T-cell (primary cell): ENCODE results near the gene PDZRN3. TPM values are rescaled to one million over a fixed set of nuclear protein-coding genes. Genes with fewer than 3 reads are reported as not detected.

Source experiments
- ATAC-seq, 4 experiments: fragments of 200-7000 bp in 3 of 4; fragments of 150-1000 bp in 1 of 4; cut with Tn5 transposase; replicated peaks in 1 of 4; 1 replicate in 3 of 4; 2 replicates in 1 of 4; pipeline ENCODE4 v1.10.0; 2021; ENCODE audit warnings: moderate library complexity in 3 of 4, mild to moderate bottlenecking in 2 of 4, moderate number of reproducible peaks in 1 of 4
- CTCF ChIA-PET, 2 donors: fragments of 300-600 bp; sonication (Branson Sonifier 250); formaldehyde crosslinking; loops; one replicate each; lab custom pipeline; 2022; ENCODE audit warnings: antibody characterized with exemption in 2 of 2; lab: Charles Lee
- POLR2A ChIA-PET, 2 donors: fragments of 300-600 bp; sonication (Branson Sonifier 250); formaldehyde crosslinking; loops; one replicate each; lab custom pipeline; 2022; ENCODE audit warnings: antibody characterized with exemption in 2 of 2; lab: Charles Lee
- DNase-seq, 35 experiments: peaks; one replicate each; pipeline versions ENCODE4 v3.0.0 to v3.0.0-alpha.2; 2013 to 2023
- H3K27ac ChIP-seq: one replicate; pipeline ENCODE4 v1.5.1; 2013; ENCODE audit warnings: low read length
- H3K27me3 ChIP-seq, 2 experiments: replicated peaks in 1 of 2; 1 replicate in 1 of 2; 2 replicates in 1 of 2; pipeline versions ENCODE4 v1.6.1 to v1.7.0; 2013; ENCODE audit warnings: low read length in 1 of 2, mixed read lengths in 1 of 2; ENCODE audit not compliant: control insufficient read depth in 2 of 2, insufficient read depth in 2 of 2; ENCODE audit errors: extremely low read depth in 1 of 2
- H3K36me3 ChIP-seq, 2 donors: 1 replicate in 1 of 2; 2 replicates in 1 of 2; pipeline versions ENCODE4 v1.6.1 to v1.7.0; 2013; ENCODE audit warnings: low read length in 1 of 2; ENCODE audit not compliant: control insufficient read depth in 2 of 2, insufficient read depth in 1 of 2; ENCODE audit errors: extremely low read depth in 1 of 2
- H3K4me1 ChIP-seq, 2 experiments: 1 replicate in 1 of 2; 2 replicates in 1 of 2; pipeline versions ENCODE4 v1.6.1 to v1.7.0; 2013; ENCODE audit warnings: low read length in 2 of 2, mixed read lengths in 1 of 2; ENCODE audit not compliant: insufficient read depth in 2 of 2, control insufficient read depth in 1 of 2; ENCODE audit errors: extremely low read depth in 1 of 2
- H3K4me3 ChIP-seq, 2 donors: 1 replicate in 1 of 2; 2 replicates in 1 of 2; pipeline versions ENCODE4 v1.5.1 to v1.7.0; 2013; ENCODE audit warnings: mild to moderate bottlenecking in 2 of 2, low read length in 1 of 2, moderate library complexity in 1 of 2; ENCODE audit not compliant: control insufficient read depth in 1 of 2; ENCODE audit errors: extremely low read depth in 1 of 2
- H3K9me3 ChIP-seq: 2 replicates; pipeline ENCODE4 v1.7.0; 2013
- H3K27ac Mint-ChIP-seq, 2 donors: one replicate each; pipeline ENCODE4 v1.8.0; 2020 to 2021; ENCODE audit warnings: mild to moderate bottlenecking in 2 of 2, mixed read lengths in 2 of 2
- H3K27me3 Mint-ChIP-seq, 2 donors: one replicate each; pipeline ENCODE4 v1.8.0; 2021 to 2022; ENCODE audit warnings: mixed read lengths in 2 of 2
- H3K36me3 Mint-ChIP-seq: one replicate; pipeline ENCODE4 v1.8.0; 2021; ENCODE audit warnings: mixed read lengths
- H3K4me1 Mint-ChIP-seq, 3 donors: one replicate each; pipeline ENCODE4 v1.8.0; 2020 to 2022; ENCODE audit warnings: mixed read lengths in 3 of 3, mild to moderate bottlenecking in 1 of 3
- H3K4me3 Mint-ChIP-seq, 3 donors: one replicate each; pipeline ENCODE4 v1.8.0; 2020 to 2022; ENCODE audit warnings: mild to moderate bottlenecking in 3 of 3, mixed read lengths in 3 of 3, moderate library complexity in 3 of 3
- H3K9me3 Mint-ChIP-seq, 3 donors: one replicate each; pipeline ENCODE4 v1.8.0; 2020 to 2022; ENCODE audit warnings: mixed read lengths in 3 of 3
- WGBS: methylation state at CpG from one replicate; pipeline ENCODE4 v1.1.5; 2013; ENCODE audit warnings: missing lambda C conversion rate; ENCODE audit not compliant: insufficient coverage; 5-methylcytosine and 5-hydroxymethylcytosine counted together
- total RNA-seq, 35 experiments: library from RNA in 6 of 35; stranded (reverse) in 6 of 35; fragments of 120-200 nt in 1 of 35; gene quantifications; one replicate each; pipeline versions ENCODE4 v1.2.1 to v1.2.4 and lab custom pipeline; 2013 to 2026

Gene PDZRN3
- total RNA-seq, 5 donors from 2014 or later (not counting 1 experiment from before 2014, with no cell fraction given): 0.16 to 0.73 (median 0.18) TPM; not detected in 2

GRCh38 chr3:73419942-73420341, 204.8 kb downstream of the PDZRN3 start:
- no peaks in the 10 kb centered on the region for H3K27me3 ChIP-seq
- H3K27ac ChIP-seq: no peak overlapping the region
- ChIA-PET CTCF (no interaction called here), POLR2A (no interaction called here)
- no peaks in the 10 kb centered on the region for H3K4me1 Mint-ChIP-seq
- H3K9me3 ChIP-seq: no peaks in the 10 kb centered on the region
- ATAC-seq (no peak), DNase-seq (no peak)
- no peak overlapping the region for H3K4me3 Mint-ChIP-seq
- no peak overlapping the region for H3K4me3 ChIP-seq
- peaks cover 0 to 16% of the 10 kb centered on the region in 2 donors for H3K27me3 Mint-ChIP-seq
- H3K36me3 Mint-ChIP-seq: no peaks in the 10 kb centered on the region
- no peak overlapping the region for H3K27ac Mint-ChIP-seq
- no peaks in the 10 kb centered on the region for H3K4me1 ChIP-seq
- no peaks in the 10 kb centered on the region for H3K36me3 ChIP-seq
- 83% methylated on average over 1 of the region's 3 CpGs for WGBS
- no peaks in the 10 kb centered on the region for H3K9me3 Mint-ChIP-seq

- 73% methylated on average over 9 of the region's 14 CpGs for WGBS
- Histone ChIP-seq H3K4me3 (no peak overlapping the region), H3K9me3 (no peaks in the 10 kb centered on the region), H3K4me1 (no peaks in the 10 kb centered on the region), H3K27ac (no peak overlapping the region), H3K36me3 (no peaks in the 10 kb centered on the region), H3K27me3 (no peaks in the 10 kb centered on the region)
- Mint-ChIP-seq H3K27me3 (peaks cover 0 to 16% of the 10 kb centered on the region in 2 donors), H3K36me3 (no peaks in the 10 kb centered on the region), H3K9me3 (no peaks in the 10 kb centered on the region), H3K4me3 (no peak overlapping the region), H3K4me1 (no peaks in the 10 kb centered on the region), H3K27ac (no peak overlapping the region)
- POLR2A ChIA-PET: no interaction called here
- CTCF ChIA-PET: no interaction called here
- DNase-seq: no peak
- ATAC-seq: no peak
These were observed 205.4 kb downstream of the PDZRN3 start for GRCh38 chr3:73419179-73419803.

GRCh38 chr3:73418681-73419080, 206.1 kb downstream of the PDZRN3 start:
- Mint-ChIP-seq H3K36me3 (no peaks in the 10 kb centered on the region), H3K27ac (no peak overlapping the region), H3K27me3 (peaks cover 0 to 16% of the 10 kb centered on the region in 2 donors), H3K9me3 (no peaks in the 10 kb centered on the region), H3K4me3 (no peak overlapping the region), H3K4me1 (no peaks in the 10 kb centered on the region)
- Histone ChIP-seq H3K36me3 (no peaks in the 10 kb centered on the region), H3K4me3 (no peak overlapping the region), H3K9me3 (no peaks in the 10 kb centered on the region), H3K4me1 (no peaks in the 10 kb centered on the region), H3K27me3 (no peaks in the 10 kb centered on the region), H3K27ac (no peak overlapping the region)
- no peak for DNase-seq
- 73% methylated on average over 2 of the region's 4 CpGs for WGBS
- ChIA-PET POLR2A (no interaction called here), CTCF (no interaction called here)
- ATAC-seq: no peak

GRCh38 chr3:73415118-73415517, 209.6 kb downstream of the PDZRN3 start:
- no peak overlapping the region for H3K27ac Mint-ChIP-seq
- H3K4me3 Mint-ChIP-seq: no peak overlapping the region
- ChIA-PET CTCF (no interaction called here), POLR2A (no interaction called here)
- H3K36me3 Mint-ChIP-seq: no peaks in the 10 kb centered on the region
- H3K36me3 ChIP-seq: no peaks in the 10 kb centered on the region
- ATAC-seq (no peak), DNase-seq (no peak)
- no peak overlapping the region for H3K4me3 ChIP-seq
- WGBS: 29% methylated on average over 1 of the region's 2 CpGs
- H3K27me3 ChIP-seq: no peaks in the 10 kb centered on the region
- peaks cover 0 to 12% of the 10 kb centered on the region in 2 donors for H3K27me3 Mint-ChIP-seq
- no peaks in the 10 kb centered on the region for H3K9me3 ChIP-seq
- H3K4me1 Mint-ChIP-seq: no peaks in the 10 kb centered on the region
- no peak overlapping the region for H3K27ac ChIP-seq
- H3K4me1 ChIP-seq: no peaks in the 10 kb centered on the region
- no peaks in the 10 kb centered on the region for H3K9me3 Mint-ChIP-seq

- ChIA-PET POLR2A (no interaction called here), CTCF (no interaction called here)
- Histone ChIP-seq H3K27me3 (no peaks in the 10 kb centered on the region), H3K9me3 (no peaks in the 10 kb centered on the region), H3K4me1 (no peaks in the 10 kb centered on the region), H3K27ac (no peak overlapping the region), H3K36me3 (no peaks in the 10 kb centered on the region), H3K4me3 (no peak overlapping the region)
- no peak overlapping the region for H3K27ac Mint-ChIP-seq
- no peak overlapping the region for H3K4me3 Mint-ChIP-seq
- peaks cover 0 to 10% of the 10 kb centered on the region in 2 donors for H3K27me3 Mint-ChIP-seq
- ATAC-seq (no peak), DNase-seq (no peak)
- no peaks in the 10 kb centered on the region for H3K9me3 Mint-ChIP-seq
- no peaks in the 10 kb centered on the region for H3K4me1 Mint-ChIP-seq
- 87% methylated on average over 8 of the region's 9 CpGs for WGBS
- no peaks in the 10 kb centered on the region for H3K36me3 Mint-ChIP-seq
These were observed 211.1 kb downstream of the PDZRN3 start for GRCh38 chr3:73413619-73414018.

- CTCF ChIA-PET: no interaction called here
- H3K27ac ChIP-seq: no peak overlapping the region
- H3K9me3 ChIP-seq: no peaks in the 10 kb centered on the region
- no peaks in the 10 kb centered on the region for H3K4me1 ChIP-seq
- Mint-ChIP-seq H3K36me3 (no peaks in the 10 kb centered on the region), H3K4me1 (no peaks in the 10 kb centered on the region), H3K27me3 (peaks cover 0 to 6% of the 10 kb centered on the region in 2 donors), H3K27ac (no peak overlapping the region), H3K9me3 (no peaks in the 10 kb centered on the region), H3K4me3 (no peak overlapping the region)
- ATAC-seq (no peak), DNase-seq (no peak)
- H3K27me3 ChIP-seq: no peaks in the 10 kb centered on the region
- 67% methylated on average over 1 of the region's 5 CpGs for WGBS
- POLR2A ChIA-PET: no interaction called here
- H3K4me3 ChIP-seq: no peak overlapping the region
- no peaks in the 10 kb centered on the region for H3K36me3 ChIP-seq
These were observed 212.7 kb downstream of the PDZRN3 start for GRCh38 chr3:73411993-73412392.

- ChIA-PET POLR2A (no interaction called here), CTCF (no interaction called here)
- no peaks in the 10 kb centered on the region for H3K9me3 ChIP-seq
- no peak overlapping the region for H3K4me3 ChIP-seq
- DNase-seq (no peak), ATAC-seq (no peak)
- H3K4me1 Mint-ChIP-seq: no peaks in the 10 kb centered on the region
- WGBS: 90% methylated on average over 7 of the region's 7 CpGs
- H3K27me3 ChIP-seq: no peaks in the 10 kb centered on the region
- no peak overlapping the region for H3K27ac ChIP-seq
- H3K36me3 Mint-ChIP-seq: no peaks in the 10 kb centered on the region
- no peak overlapping the region for H3K4me3 Mint-ChIP-seq
- H3K36me3 ChIP-seq: no peaks in the 10 kb centered on the region
- no peaks in the 10 kb centered on the region for H3K4me1 ChIP-seq
- H3K27ac Mint-ChIP-seq: no peak overlapping the region
- peaks cover 0 to 8% of the 10 kb centered on the region in 2 donors for H3K27me3 Mint-ChIP-seq
- H3K9me3 Mint-ChIP-seq: no peaks in the 10 kb centered on the region
These were observed 213.2 kb downstream of the PDZRN3 start for GRCh38 chr3:73411545-73411944.
